Breast epithelium (tissue), 4 donors: ENCODE measurements around the gene TRIO. TPM values are rescaled to one million over a fixed set of nuclear protein-coding genes. Genes with fewer than 3 reads are reported as not detected.

ENCODE experiments used
- DNase-seq, 2 donors: peaks; one replicate each; pipeline ENCODE4 v3.0.0-alpha.2; 2019; ENCODE audit warnings: low spot score in 2 of 2
- H3K27ac ChIP-seq, 2 donors: fragments of 200-600 bp; sonication (generic) in 1 of 2; one replicate each; pipeline ENCODE4 v1.5.1; 2016 to 2019; ENCODE audit warnings: mild to moderate bottlenecking in 1 of 2
- H3K27me3 ChIP-seq, 2 donors: fragments of 200-600 bp; sonication (generic) in 1 of 2; one replicate each; pipeline versions ENCODE4 v1.5.1 to v1.6.0; 2017 to 2019; ENCODE audit warnings: control low read depth in 1 of 2, mild to moderate bottlenecking in 1 of 2
- H3K36me3 ChIP-seq: fragments of 200-600 bp; one replicate; pipeline ENCODE4 v1.5.1; 2019
- H3K4me1 ChIP-seq, 2 donors: fragments of 200-600 bp; sonication (generic); one replicate each; pipeline ENCODE4 v1.5.1; 2016 to 2019; ENCODE audit warnings: control low read depth in 1 of 2
- H3K4me3 ChIP-seq, 3 donors: fragments of 200-600 bp; sonication (generic); 1 replicate in 2 of 3; 2 replicates in 1 of 3; pipeline ENCODE4 v1.5.1; 2016 to 2019; ENCODE audit warnings: mild to moderate bottlenecking in 3 of 3, moderate library complexity in 2 of 3
- H3K9me3 ChIP-seq, 2 donors: fragments of 200-600 bp; sonication (generic) in 1 of 2; one replicate each; pipeline ENCODE4 v1.5.1; 2016 to 2019; ENCODE audit warnings: control low read depth in 1 of 2
- CTCF ChIP-seq, 3 donors: fragments of 450-650 bp; IDR thresholded peaks; one replicate each; pipeline ENCODE4 v1.5.1; 2016 to 2017; ENCODE audit warnings: antibody characterized with exemption in 3 of 3, mild to moderate bottlenecking in 3 of 3, moderate library complexity in 3 of 3
- POLR2A ChIP-seq: fragments of 450-650 bp; IDR thresholded peaks from one replicate; pipeline ENCODE4 v1.6.1; 2016; ENCODE audit warnings: antibody characterized with exemption, mild to moderate bottlenecking, moderate library complexity
- POLR2AphosphoS5 ChIP-seq, 3 donors: sonication (generic); formaldehyde crosslinking; IDR thresholded peaks; one replicate each; pipeline ENCODE4 v1.6.1; 2017; ENCODE audit warnings: antibody characterized with exemption in 3 of 3
- intact Hi-C: fragments of 100-400 bp; cut with DNase I; formaldehyde crosslinking; loops from one replicate; pipeline ENCODE4 v1.15.1; 2023; ENCODE audit warnings: low total_unique reads
- total RNA-seq, 3 donors: library from RNA; depleted of rRNA; stranded (reverse); fragments of >200 nt; gene quantifications; one replicate each; pipeline ENCODE4 v1.1.0, GENCODE V29; 2016

The TRIO gene
- total RNA-seq, 3 donors from 2014 or later: 191 to 209 (median 193) TPM

- no peak for DNase-seq
- no peak for TF ChIP-seq CTCF (IDR thresholded peaks at IDR 0.05)
- no peak for TF ChIP-seq POLR2AphosphoS5 (IDR thresholded peaks at IDR 0.05)
- no peak for TF ChIP-seq POLR2A
These were observed 179.5 kb downstream of the TRIO start for GRCh38 chr5:14322437-14323187.

GRCh38 chr5:14323466-14323865, 180.3 kb downstream of the TRIO start:
- H3K4me1 ChIP-seq: no peaks in the 10 kb centered on the region
- H3K27ac ChIP-seq: no peak overlapping the region
- intact Hi-C loops: no loop called here
- no peaks in the 10 kb centered on the region for H3K36me3 ChIP-seq
- no peak overlapping the region for H3K4me3 ChIP-seq
- no peak for DNase-seq
- no peaks in the 10 kb centered on the region for H3K9me3 ChIP-seq
- H3K27me3 ChIP-seq: no peaks in the 10 kb centered on the region
- no peak for TF ChIP-seq CTCF (IDR thresholded peaks at IDR 0.05)
- TF ChIP-seq POLR2A: no peak
- no peak for TF ChIP-seq POLR2AphosphoS5 (IDR thresholded peaks at IDR 0.05)

More at GRCh38 chr5:14322437-14323187, 179.5 kb downstream of the TRIO start:
- Histone ChIP-seq H3K27me3 (no peaks in the 10 kb centered on the region), H3K4me1 (no peaks in the 10 kb centered on the region), H3K4me3 (no peak overlapping the region), H3K36me3 (no peaks in the 10 kb centered on the region), H3K27ac (no peak overlapping the region), H3K9me3 (no peaks in the 10 kb centered on the region)
- intact Hi-C loops: no loop called here

GRCh38 chr5:14325369-14325768, 182.2 kb downstream of the TRIO start:
- Histone ChIP-seq H3K36me3 (no peaks in the 10 kb centered on the region), H3K9me3 (no peaks in the 10 kb centered on the region), H3K4me1 (no peaks in the 10 kb centered on the region), H3K4me3 (no peak overlapping the region), H3K27me3 (no peaks in the 10 kb centered on the region), H3K27ac (no peak overlapping the region)
- TF ChIP-seq POLR2AphosphoS5 (IDR thresholded peaks at IDR 0.05) (no peak), CTCF (IDR thresholded peaks at IDR 0.05) (no peak), POLR2A (no peak)
- no peak for DNase-seq
- intact Hi-C loops: no loop called here

- TF ChIP-seq POLR2A: no peak
- TF ChIP-seq POLR2AphosphoS5 (IDR thresholded peaks at IDR 0.05): no peak
- no peak for TF ChIP-seq CTCF (IDR thresholded peaks at IDR 0.05)
- intact Hi-C loops: no loop called here
- H3K27ac ChIP-seq: no peak overlapping the region
These were observed 183.1 kb downstream of the TRIO start for GRCh38 chr5:14326035-14326903.

GRCh38 chr5:14327624-14328023, 184.5 kb downstream of the TRIO start:
- no peak for DNase-seq
- Histone ChIP-seq H3K27me3 (no peaks in the 10 kb centered on the region), H3K4me1 (no peaks in the 10 kb centered on the region), H3K27ac (no peak overlapping the region), H3K36me3 (no peaks in the 10 kb centered on the region), H3K4me3 (no peak overlapping the region), H3K9me3 (no peaks in the 10 kb centered on the region)
- TF ChIP-seq POLR2A: no peak
- no peak for TF ChIP-seq POLR2AphosphoS5 (IDR thresholded peaks at IDR 0.05)
- no peak for TF ChIP-seq CTCF (IDR thresholded peaks at IDR 0.05)
- intact Hi-C loops: no loop called here

More at GRCh38 chr5:14326035-14326903, 183.1 kb downstream of the TRIO start:
- H3K36me3 ChIP-seq: no peaks in the 10 kb centered on the region
- no peaks in the 10 kb centered on the region for H3K27me3 ChIP-seq
- no peak for DNase-seq
- no peaks in the 10 kb centered on the region for H3K4me1 ChIP-seq
- H3K4me3 ChIP-seq: no peak overlapping the region
- no peaks in the 10 kb centered on the region for H3K9me3 ChIP-seq
